ENCODE results near the gene CUL5.

The CUL5 gene

DNA sequence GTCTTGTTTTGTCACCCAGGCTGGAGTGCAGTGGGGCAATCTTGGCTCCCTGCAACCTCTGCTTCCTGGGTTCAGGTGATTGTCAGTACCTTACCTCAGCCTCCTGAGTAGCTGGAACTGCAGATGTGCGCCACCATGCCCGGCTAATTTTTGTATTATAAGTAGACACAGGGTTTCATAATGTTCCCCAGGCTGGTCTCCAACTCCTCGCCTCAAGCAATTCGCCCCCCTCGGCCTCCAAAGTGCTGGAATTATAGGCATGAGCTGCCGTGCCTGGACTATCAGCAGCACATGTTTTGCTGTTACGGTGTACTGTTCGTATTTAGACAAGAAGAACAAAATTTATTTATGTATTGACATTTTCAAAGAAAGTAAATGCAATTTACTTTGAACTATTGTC, 45.6 kb upstream of the CUL5 start:
- Histone ChIP-seq H3K36me3 (ENCODE audit: control insufficient read depth, low read length) (no peaks in the 10 kb centered on the region; the same call in 1 of the 2 replicates), H3K27me3 (ENCODE audit: control insufficient read depth, low read length) (no peaks in the 10 kb centered on the region), H3K4me3 (ENCODE audit: low read length) (no peak overlapping the region), H3K4me1 (ENCODE audit: control insufficient read depth, low read length) (no peaks in the 10 kb centered on the region), H3K9me2 (replicated peaks; ENCODE audit: control insufficient read depth, low read length) (no peaks in the 10 kb centered on the region), H3F3A (ENCODE audit: control insufficient read depth, insufficient read depth) (no peaks in the 10 kb centered on the region), H4K20me1 (ENCODE audit: control insufficient read depth, insufficient read depth, low read depth, low read length) (no peaks in the 10 kb centered on the region), H3K79me2 (ENCODE audit: control insufficient read depth, low read length) (no peaks in the 10 kb centered on the region), H3K27ac (ENCODE audit: low read depth, low read length) (no peak overlapping the region), H3K9me3 (ENCODE audit: control insufficient read depth, insufficient read depth, low read length) (no peaks in the 10 kb centered on the region), H3K4me2 (ENCODE audit: low read length) (no peak overlapping the region)
- no peak for TF ChIP-seq EZH2phosphoT487 (IDR thresholded peaks at IDR 0.05; ENCODE audit: borderline replicate concordance, low read length)
- TF ChIP-seq, protein P1, sequence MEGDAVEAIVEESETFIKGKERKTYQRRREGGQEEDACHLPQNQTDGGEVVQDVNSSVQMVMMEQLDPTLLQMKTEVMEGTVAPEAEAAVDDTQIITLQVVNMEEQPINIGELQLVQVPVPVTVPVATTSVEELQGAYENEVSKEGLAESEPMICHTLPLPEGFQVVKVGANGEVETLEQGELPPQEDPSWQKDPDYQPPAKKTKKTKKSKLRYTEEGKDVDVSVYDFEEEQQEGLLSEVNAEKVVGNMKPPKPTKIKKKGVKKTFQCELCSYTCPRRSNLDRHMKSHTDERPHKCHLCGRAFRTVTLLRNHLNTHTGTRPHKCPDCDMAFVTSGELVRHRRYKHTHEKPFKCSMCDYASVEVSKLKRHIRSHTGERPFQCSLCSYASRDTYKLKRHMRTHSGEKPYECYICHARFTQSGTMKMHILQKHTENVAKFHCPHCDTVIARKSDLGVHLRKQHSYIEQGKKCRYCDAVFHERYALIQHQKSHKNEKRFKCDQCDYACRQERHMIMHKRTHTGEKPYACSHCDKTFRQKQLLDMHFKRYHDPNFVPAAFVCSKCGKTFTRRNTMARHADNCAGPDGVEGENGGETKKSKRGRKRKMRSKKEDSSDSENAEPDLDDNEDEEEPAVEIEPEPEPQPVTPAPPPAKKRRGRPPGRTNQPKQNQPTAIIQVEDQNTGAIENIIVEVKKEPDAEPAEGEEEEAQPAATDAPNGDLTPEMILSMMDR (IDR thresholded peaks at IDR 0.05; ENCODE audit: low read depth, low read length, poor library complexity, severe bottlenecking), result no peak

DNA sequence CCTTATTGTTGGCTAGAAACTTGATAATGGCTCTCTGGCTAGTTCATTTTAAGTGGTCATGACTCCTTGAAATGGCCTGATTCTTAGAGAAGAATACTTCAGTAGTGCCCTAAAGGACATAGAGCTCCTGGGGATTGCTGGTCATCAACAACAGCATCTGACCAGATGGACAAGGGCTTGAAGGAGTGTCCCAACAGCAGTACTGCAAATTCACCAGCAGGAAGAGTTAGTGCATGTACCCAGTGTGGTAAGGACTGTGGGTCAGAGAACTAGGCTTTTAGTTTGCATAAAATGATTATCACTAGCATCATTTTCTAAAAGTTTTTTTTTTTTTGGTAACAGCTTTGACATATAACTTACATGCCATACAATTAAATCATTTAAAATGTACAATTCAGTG, 39.5 kb upstream of the CUL5 start:
- no peaks in the 10 kb centered on the region for H3K79me2 ChIP-seq (ENCODE audit: control insufficient read depth, low read length)
- H3K4me1 ChIP-seq (ENCODE audit: control insufficient read depth, low read length), result no peaks in the 10 kb centered on the region
- no peak overlapping the region for H3K4me2 ChIP-seq (ENCODE audit: low read length)
- H3K27me3 ChIP-seq (ENCODE audit: control insufficient read depth, low read length), result no peaks in the 10 kb centered on the region
- H3K4me3 ChIP-seq (ENCODE audit: low read length), result no peak overlapping the region
- H3K27ac ChIP-seq (ENCODE audit: low read depth, low read length), result no peak overlapping the region
- no peaks in the 10 kb centered on the region for H3K9me2 ChIP-seq (replicated peaks; ENCODE audit: control insufficient read depth, low read length)
- TF ChIP-seq, protein P1 (IDR thresholded peaks at IDR 0.05; ENCODE audit: low read depth, low read length, poor library complexity, severe bottlenecking), result no peak
- TF ChIP-seq EZH2phosphoT487 (IDR thresholded peaks at IDR 0.05; ENCODE audit: borderline replicate concordance, low read length), result no peak
- no peaks in the 10 kb centered on the region for H3K36me3 ChIP-seq (ENCODE audit: control insufficient read depth, low read length)
- no peaks in the 10 kb centered on the region for H3F3A ChIP-seq (ENCODE audit: control insufficient read depth, insufficient read depth)
- H3K9me3 ChIP-seq (ENCODE audit: control insufficient read depth, insufficient read depth, low read length), result no peaks in the 10 kb centered on the region
- H4K20me1 ChIP-seq (ENCODE audit: control insufficient read depth, insufficient read depth, low read depth, low read length), result no peaks in the 10 kb centered on the region

- Histone ChIP-seq H4K20me1 (ENCODE audit: control insufficient read depth, insufficient read depth, low read depth, low read length) (no peaks in the 10 kb centered on the region), H3K4me3 (ENCODE audit: low read length) (no peak overlapping the region), H3F3A (ENCODE audit: control insufficient read depth, insufficient read depth) (no peaks in the 10 kb centered on the region), H3K9me2 (replicated peaks; ENCODE audit: control insufficient read depth, low read length) (no peaks in the 10 kb centered on the region), H3K36me3 (ENCODE audit: control insufficient read depth, low read length) (no peaks in the 10 kb centered on the region), H3K4me2 (ENCODE audit: low read length) (no peak overlapping the region), H3K9me3 (ENCODE audit: control insufficient read depth, insufficient read depth, low read length) (no peaks in the 10 kb centered on the region), H3K79me2 (ENCODE audit: control insufficient read depth, low read length) (no peaks in the 10 kb centered on the region), H3K27me3 (ENCODE audit: control insufficient read depth, low read length) (no peaks in the 10 kb centered on the region), H3K27ac (ENCODE audit: low read depth, low read length) (no peak overlapping the region), H3K4me1 (ENCODE audit: control insufficient read depth, low read length) (no peaks in the 10 kb centered on the region)
- TF ChIP-seq EZH2phosphoT487 (IDR thresholded peaks at IDR 0.05; ENCODE audit: borderline replicate concordance, low read length), result no peak
- TF ChIP-seq, protein P1 (IDR thresholded peaks at IDR 0.05; ENCODE audit: low read depth, low read length, poor library complexity, severe bottlenecking), result no peak
These were observed 38.6 kb upstream of the CUL5 start for GRCh38 chr11:107970049-107970448.

DNA sequence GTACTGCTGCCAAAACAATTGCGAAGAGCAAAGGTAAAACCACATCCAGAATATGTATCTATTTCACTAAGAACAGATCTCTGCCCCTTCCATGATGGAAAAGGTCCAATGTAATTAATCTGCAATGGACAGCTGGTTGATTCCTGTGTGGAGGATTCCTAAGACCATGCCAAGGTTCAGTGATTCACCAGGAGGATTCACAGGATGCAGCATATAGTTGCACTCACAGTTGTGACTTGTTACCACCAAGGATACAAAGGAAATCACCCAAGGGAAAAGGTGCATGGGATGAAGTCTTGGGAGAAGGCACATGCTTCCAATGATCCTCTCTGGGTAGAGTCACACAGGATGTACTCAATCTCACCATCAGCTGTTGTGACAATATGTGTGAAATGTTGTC, 35.1 kb upstream of the CUL5 start:
- Histone ChIP-seq H4K20me1 (ENCODE audit: control insufficient read depth, insufficient read depth, low read depth, low read length) (no peaks in the 10 kb centered on the region), H3K4me1 (ENCODE audit: control insufficient read depth, low read length) (no peaks in the 10 kb centered on the region), H3K4me2 (ENCODE audit: low read length) (no peak overlapping the region), H3F3A (ENCODE audit: control insufficient read depth, insufficient read depth) (no peaks in the 10 kb centered on the region), H3K9me2 (replicated peaks; ENCODE audit: control insufficient read depth, low read length) (no peaks in the 10 kb centered on the region), H3K36me3 (ENCODE audit: control insufficient read depth, low read length) (no peaks in the 10 kb centered on the region), H3K4me3 (ENCODE audit: low read length) (no peak overlapping the region), H3K79me2 (ENCODE audit: control insufficient read depth, low read length) (no peaks in the 10 kb centered on the region), H3K9me3 (ENCODE audit: control insufficient read depth, insufficient read depth, low read length) (no peaks in the 10 kb centered on the region), H3K27me3 (ENCODE audit: control insufficient read depth, low read length) (no peaks in the 10 kb centered on the region), H3K27ac (ENCODE audit: low read depth, low read length) (no peak overlapping the region)
- TF ChIP-seq, protein P1 (IDR thresholded peaks at IDR 0.05; ENCODE audit: low read depth, low read length, poor library complexity, severe bottlenecking), result no peak
- no peak for TF ChIP-seq EZH2phosphoT487 (IDR thresholded peaks at IDR 0.05; ENCODE audit: borderline replicate concordance, low read length)

Data from DOHH2 (cell line).